Skeletal muscle tissue (tissue), 4 donors: ENCODE data around the gene OR56A1. TPM values are rescaled to one million over a fixed set of nuclear protein-coding genes. Genes with fewer than 3 reads are reported as not detected.

Experiments
- H3K27ac ChIP-seq: one replicate; pipeline ENCODE4 v1.7.0; 2013; ENCODE audit warnings: mild to moderate bottlenecking, low read depth, low read length, inconsistent platforms
- H3K27me3 ChIP-seq, 3 donors: one replicate each; pipeline ENCODE4 v1.7.0; 2013; ENCODE audit warnings: low read length in 3 of 3; ENCODE audit not compliant: control insufficient read depth in 3 of 3, insufficient read depth in 3 of 3
- H3K36me3 ChIP-seq, 3 donors: one replicate each; pipeline ENCODE4 v1.7.0; 2013; ENCODE audit warnings: low read length in 3 of 3; ENCODE audit not compliant: control insufficient read depth in 3 of 3, insufficient read depth in 3 of 3
- H3K4me1 ChIP-seq, 3 donors: one replicate each; pipeline ENCODE4 v1.7.0; 2013; ENCODE audit warnings: low read length in 3 of 3, mild to moderate bottlenecking in 3 of 3; ENCODE audit not compliant: control insufficient read depth in 3 of 3, insufficient read depth in 3 of 3
- H3K4me3 ChIP-seq, 3 donors: one replicate each; pipeline ENCODE4 v1.7.0; 2013; ENCODE audit warnings: low read length in 3 of 3
- H3K9ac ChIP-seq, 3 donors: one replicate each; pipeline ENCODE4 v1.7.0; 2013; ENCODE audit warnings: low read length in 3 of 3, mild to moderate bottlenecking in 3 of 3, moderate library complexity in 2 of 3, low read depth in 1 of 3
- H3K9me3 ChIP-seq, 3 donors: one replicate each; pipeline ENCODE4 v1.7.0; 2013; ENCODE audit warnings: low read length in 3 of 3; ENCODE audit not compliant: control insufficient read depth in 3 of 3
- total RNA-seq: library from RNA; depleted of rRNA; stranded (reverse); fragments of >200 nt; gene quantifications from one replicate; pipeline ENCODE4 v1.2.3, GENCODE V29; 2014
- donor health status: Osteomylitis.

The OR56A1 gene
- total RNA-seq, 1 donor from 2014 or later: under 0.01 TPM

- Histone ChIP-seq H3K9me3 (no peaks in the 10 kb centered on the region), H3K36me3 (no peaks in the 10 kb centered on the region), H3K27me3 (peaks cover 0 to under 1% (median 0%) of the 10 kb centered on the region in 3 donors), H3K9ac (no peak overlapping the region), H3K27ac (no peak overlapping the region), H3K4me3 (no peak overlapping the region), H3K4me1 (no peaks in the 10 kb centered on the region)
These were observed 10.3 kb upstream of the OR56A1 start for GRCh38 chr11:6040874-6041273.

- H3K4me1 ChIP-seq: no peaks in the 10 kb centered on the region
These were observed 3.1 kb downstream of the OR56A1 start for GRCh38 chr11:6027501-6027900.

GRCh38 chr11:6025056-6025455 is 5.5 kb downstream of the OR56A1 start:
- no peaks in the 10 kb centered on the region for H3K36me3 ChIP-seq
- no peaks in the 10 kb centered on the region for H3K27me3 ChIP-seq
- no peak overlapping the region for H3K9ac ChIP-seq
- H3K4me3 ChIP-seq: no peak overlapping the region
- no peak overlapping the region for H3K27ac ChIP-seq
- H3K4me1 ChIP-seq: no peaks in the 10 kb centered on the region
- H3K9me3 ChIP-seq: no peaks in the 10 kb centered on the region

More at GRCh38 chr11:6027501-6027900, 3.1 kb downstream of the OR56A1 start:
- no peak overlapping the region for H3K4me3 ChIP-seq
- H3K27ac ChIP-seq: no peak overlapping the region
- no peaks in the 10 kb centered on the region for H3K36me3 ChIP-seq
- no peaks in the 10 kb centered on the region for H3K9me3 ChIP-seq
- no peaks in the 10 kb centered on the region for H3K27me3 ChIP-seq
- H3K9ac ChIP-seq: no peak overlapping the region

GRCh38 chr11:6022956-6023355 is 7.6 kb downstream of the OR56A1 start:
- Histone ChIP-seq H3K27me3 (no peaks in the 10 kb centered on the region), H3K9me3 (no peaks in the 10 kb centered on the region), H3K9ac (no peak overlapping the region), H3K27ac (no peak overlapping the region), H3K36me3 (no peaks in the 10 kb centered on the region), H3K4me1 (no peaks in the 10 kb centered on the region), H3K4me3 (no peak overlapping the region)

GRCh38 chr11:6013042-6013441 is 17.5 kb downstream of the OR56A1 start:
- no peaks in the 10 kb centered on the region for H3K9me3 ChIP-seq
- peaks cover 0 to 3% (median 0%) of the 10 kb centered on the region in 3 donors for H3K27me3 ChIP-seq

GRCh38 chr11:6012035-6012668 is 18.4 kb downstream of the OR56A1 start:
- H3K4me3 ChIP-seq: no peak overlapping the region
- H3K9ac ChIP-seq: no peak overlapping the region
- no peaks in the 10 kb centered on the region for H3K9me3 ChIP-seq
- H3K27ac ChIP-seq: no peak overlapping the region
- no peaks in the 10 kb centered on the region for H3K4me1 ChIP-seq
- no peaks in the 10 kb centered on the region for H3K36me3 ChIP-seq
- H3K27me3 ChIP-seq: peaks cover 0 to 3% (median 0%) of the 10 kb centered on the region in 3 donors

More at GRCh38 chr11:6013042-6013441, 17.5 kb downstream of the OR56A1 start:
- Histone ChIP-seq H3K4me3 (no peak overlapping the region), H3K9ac (no peak overlapping the region), H3K27ac (no peak overlapping the region), H3K4me1 (no peaks in the 10 kb centered on the region), H3K36me3 (no peaks in the 10 kb centered on the region)

- H3K27me3 ChIP-seq: peaks cover 0 to 3% (median 0%) of the 10 kb centered on the region in 3 donors
- H3K9me3 ChIP-seq: no peaks in the 10 kb centered on the region
- H3K4me1 ChIP-seq: no peaks in the 10 kb centered on the region
- H3K27ac ChIP-seq: no peak within 1 kb of the TSS
- no peaks in the 10 kb centered on the region for H3K36me3 ChIP-seq
- H3K9ac ChIP-seq: no peak within 1 kb of the TSS
- no peak within 1 kb of the TSS for H3K4me3 ChIP-seq
These were observed 23.7 kb downstream of the OR56A1 start, which contains the start of gene OR56A4 for GRCh38 chr11:6006846-6007245. OR56A4 (minus strand) TSS chr11:6006946; CDS start chr11:6002992, 3,954 bp downstream.

GRCh38 chr11:6006395-6006794 is 24.2 kb downstream of the OR56A1 start:
- no peaks in the 10 kb centered on the region for H3K36me3 ChIP-seq
- H3K4me3 ChIP-seq: no peak overlapping the region
- no peak overlapping the region for H3K9ac ChIP-seq

GRCh38 chr11:6002202-6002699 is 28.3 kb downstream of the OR56A1 start:
- Histone ChIP-seq H3K27me3 (no peaks in the 10 kb centered on the region), H3K27ac (no peak overlapping the region), H3K9ac (no peak overlapping the region), H3K4me3 (no peak overlapping the region), H3K36me3 (no peaks in the 10 kb centered on the region), H3K9me3 (no peaks in the 10 kb centered on the region), H3K4me1 (no peaks in the 10 kb centered on the region)

More at GRCh38 chr11:6006395-6006794, 24.2 kb downstream of the OR56A1 start:
- Histone ChIP-seq H3K27me3 (no peaks in the 10 kb centered on the region), H3K9me3 (no peaks in the 10 kb centered on the region), H3K4me1 (no peaks in the 10 kb centered on the region), H3K27ac (no peak overlapping the region)

- Histone ChIP-seq H3K36me3 (no peaks in the 10 kb centered on the region), H3K9ac (no peak overlapping the region), H3K27ac (no peak overlapping the region), H3K4me1 (no peaks in the 10 kb centered on the region), H3K27me3 (peaks cover 0 to 3% (median 0%) of the 10 kb centered on the region in 3 donors), H3K4me3 (no peak overlapping the region), H3K9me3 (no peaks in the 10 kb centered on the region)
These were observed 35.8 kb downstream of the OR56A1 start for GRCh38 chr11:5994791-5995190.
